Mammary epithelial cell (primary cell): ENCODE data around the gene CROCC2.

Source experiments
- CTCF ChIP-seq, 2 donors: IDR thresholded peaks in 1 of 2; conservative IDR thresholded peaks in 1 of 2; 2 replicates each; pipeline ENCODE4 v1.5.1; 2011 to 2012; ENCODE audit warnings: inconsistent platforms in 2 of 2, low read length in 2 of 2, mild to moderate bottlenecking in 2 of 2, control low read depth in 1 of 2, low read depth in 1 of 2; ENCODE audit not compliant: insufficient read depth in 1 of 2; ENCODE audit errors: extremely low read depth in 1 of 2
- EZH2 ChIP-seq: IDR thresholded peaks from 2 replicates; pipeline ENCODE4 v1.6.1; 2012; ENCODE audit warnings: low read length, inconsistent platforms, borderline replicate concordance

- TF ChIP-seq EZH2 (no peak), CTCF (conservative IDR thresholded peaks at IDR 0.05 in 1 of 2, IDR thresholded peaks at IDR 0.05 in 1 of 2; ENCODE audit: extremely low read depth in 1 of 2, insufficient read depth in 1 of 2, low read depth in 1 of 2, low read length in 2 of 2) (no peak)
These were observed 128.5 kb downstream of the CROCC2 start for GRCh38 chr2:241034490-241035141.
